Activated T-cell treated with anti-CD3 and anti-CD28 coated beads for 1 hour (primary cell): Measurements from ENCODE around the gene COL6A2.
"Not testable (repeated sequence)": the region's sequence is repeated elsewhere in the genome, so short reads cannot be mapped to it uniquely, and the experiment has no call there.

ENCODE experiments used
- DNase-seq: peaks from one replicate; pipeline ENCODE4 v3.0.0-alpha.2; 2020; ENCODE audit warnings: low read depth

Gene COL6A2

DNA sequence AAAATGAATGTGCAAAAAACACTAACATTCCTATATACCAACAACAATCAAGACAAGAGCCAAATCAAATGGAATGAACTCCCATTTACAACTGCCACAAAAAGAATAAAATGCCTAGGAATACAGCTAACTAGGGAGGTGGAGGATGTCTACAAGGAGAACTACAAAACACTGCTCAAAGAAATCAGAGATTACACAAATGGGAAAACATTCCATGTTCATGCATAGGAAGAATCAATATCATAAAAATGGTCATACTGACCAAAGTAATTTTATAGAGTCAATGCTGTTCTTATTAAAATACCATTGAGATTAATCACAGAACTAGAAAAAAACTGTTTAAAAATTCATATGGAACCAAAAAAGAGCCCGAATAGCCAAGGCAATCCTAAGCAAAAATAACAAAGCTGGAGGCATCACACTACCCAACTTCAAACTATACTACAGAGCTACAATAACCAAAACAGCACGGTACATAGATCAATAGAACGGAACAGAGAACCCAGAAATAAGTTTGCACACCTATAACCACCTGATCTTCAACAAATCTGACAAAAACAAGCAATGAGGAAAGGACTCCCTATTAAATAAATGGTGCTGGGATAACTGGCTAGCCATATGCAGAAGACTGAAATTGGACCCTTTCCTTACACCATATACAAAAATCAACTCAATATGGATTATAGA is 78.7 kb downstream of the COL6A2 start:
- not testable (repeated sequence) for DNase-seq

- DNase-seq: no peak
Observed at GRCh38 chr21:46178961-46179360, 81.0 kb downstream of the COL6A2 start.
